ENCODE results near the gene ZNF511.
"Not testable (repeated sequence)": the region's sequence is repeated elsewhere in the genome, so short reads cannot be mapped to it uniquely, and the experiment has no call there.

ZNF511 gene

GRCh38 chr10:133316732-133317131 is 8.0 kb downstream of the ZNF511 start:
- DNase-seq, result no peak

GRCh38 chr10:133318494-133319127 is 9.9 kb downstream of the ZNF511 start:
- DNase-seq, result no peak

GRCh38 chr10:133320852-133321422 is 12.2 kb downstream of the ZNF511 start:
- DNase-seq, result not testable (repeated sequence)

GRCh38 chr10:133322064-133322709 is 13.5 kb downstream of the ZNF511 start:
- DNase-seq, result not testable (repeated sequence)

- no peak for DNase-seq
Measured at GRCh38 chr10:133324198-133324792, 15.6 kb downstream of the ZNF511 start.

- DNase-seq, result no peak
Measured at GRCh38 chr10:133324857-133325260, 16.1 kb downstream of the ZNF511 start.

GRCh38 chr10:133325440-133326222 is 16.9 kb downstream of the ZNF511 start:
- DNase-seq, result no peak

GRCh38 chr10:133326223-133326551 is 17.5 kb downstream of the ZNF511 start:
- DNase-seq, result no peak

GRCh38 chr10:133326745-133327650 is 18.3 kb downstream of the ZNF511 start:
- no peak for DNase-seq

GRCh38 chr10:133327651-133328357 is 19.1 kb downstream of the ZNF511 start:
- DNase-seq, result no peak

GRCh38 chr10:133328358-133329343 is 19.9 kb downstream of the ZNF511 start:
- DNase-seq, result no peak

- peak; percentile 81 for DNase-seq
Measured at GRCh38 chr10:133329491-133330202, 20.9 kb downstream of the ZNF511 start.

GRCh38 chr10:133332936-133333699 is 24.4 kb downstream of the ZNF511 start:
- no peak for DNase-seq

- DNase-seq, result no peak
Measured at GRCh38 chr10:133334503-133335245, 26.0 kb downstream of the ZNF511 start.

GRCh38 chr10:133335246-133336117 is 26.8 kb downstream of the ZNF511 start:
- peak; percentile 73 for DNase-seq

GRCh38 chr10:133336118-133336576 is 27.4 kb downstream of the ZNF511 start:
- DNase-seq, result no peak

All from left hindlimb (tissue), 1 donor.